Naive thymus-derived CD4-positive, alpha-beta T cell (primary cell): Measurements from ENCODE around the gene NPC1. TPM values are rescaled to one million over a fixed set of nuclear protein-coding genes. Genes with fewer than 3 reads are reported as not detected.
"Not testable (repeated sequence)": the region's sequence is repeated elsewhere in the genome, so short reads cannot be mapped to it uniquely, and the experiment has no call there.

ENCODE experiments used
- ATAC-seq: fragments of 150-1000 bp; cut with Tn5 transposase; 2 replicates; pipeline ENCODE4 v1.10.0; 2021; ENCODE audit warnings: mild to moderate bottlenecking, moderate library complexity
- CTCF ChIA-PET: fragments of 350-600 bp; sonication (Branson Sonifier 250); formaldehyde crosslinking; loops from one replicate; lab custom pipeline; 2021; ENCODE audit warnings: antibody characterized with exemption; lab: Charles Lee
- POLR2A ChIA-PET: fragments of 350-600 bp; sonication (Branson Sonifier 250); formaldehyde crosslinking; loops from one replicate; lab custom pipeline; 2021; ENCODE audit warnings: antibody characterized with exemption, inconsistent platforms; lab: Charles Lee
- DNase-seq, 9 donors: peaks; one replicate each; pipeline versions ENCODE4 v3.0.0 to v3.0.0-alpha.2; 2020 to 2022; ENCODE audit warnings: mixed read lengths in 1 of 9
- H3K27ac ChIP-seq: one replicate; pipeline ENCODE4 v1.7.0; 2013; ENCODE audit warnings: mild to moderate bottlenecking, low read depth, low read length, moderate library complexity
- H3K27me3 ChIP-seq, 2 donors: one replicate each; pipeline ENCODE4 v1.7.0; 2013; ENCODE audit warnings: low read length in 2 of 2, mild to moderate bottlenecking in 2 of 2, moderate library complexity in 2 of 2; ENCODE audit not compliant: control insufficient read depth in 2 of 2, insufficient read depth in 2 of 2
- H3K36me3 ChIP-seq, 3 experiments: 1 replicate in 2 of 3; 2 replicates in 1 of 3; pipeline ENCODE4 v1.7.0; 2013; ENCODE audit warnings: low read length in 3 of 3, mild to moderate bottlenecking in 3 of 3, moderate library complexity in 1 of 3; ENCODE audit not compliant: insufficient read depth in 3 of 3, control insufficient read depth in 2 of 3
- H3K4me1 ChIP-seq, 2 donors: one replicate each; pipeline ENCODE4 v1.7.0; 2013; ENCODE audit warnings: low read length in 2 of 2, mild to moderate bottlenecking in 2 of 2, moderate library complexity in 1 of 2; ENCODE audit not compliant: control insufficient read depth in 2 of 2, insufficient read depth in 2 of 2
- H3K4me3 ChIP-seq: 2 replicates; pipeline ENCODE4 v1.7.0; 2013; ENCODE audit warnings: mild to moderate bottlenecking, low read length
- H3K9me3 ChIP-seq, 3 experiments: 1 replicate in 2 of 3; 2 replicates in 1 of 3; pipeline ENCODE4 v1.7.0; 2013; ENCODE audit warnings: low read length in 3 of 3; ENCODE audit not compliant: control insufficient read depth in 2 of 3
- H3K27ac Mint-ChIP-seq, 9 donors: one replicate each; pipeline ENCODE4 v1.8.0; 2020 to 2022; ENCODE audit warnings: mixed read lengths in 9 of 9, mild to moderate bottlenecking in 8 of 9, moderate library complexity in 5 of 9, inconsistent platforms in 2 of 9
- H3K27me3 Mint-ChIP-seq, 5 donors: one replicate each; pipeline ENCODE4 v1.8.0; 2021 to 2022; ENCODE audit warnings: mixed read lengths in 5 of 5, mild to moderate bottlenecking in 1 of 5
- H3K36me3 Mint-ChIP-seq, 5 donors: one replicate each; pipeline ENCODE4 v1.8.0; 2020 to 2022; ENCODE audit warnings: mixed read lengths in 5 of 5, mild to moderate bottlenecking in 3 of 5, inconsistent platforms in 1 of 5
- H3K4me1 Mint-ChIP-seq, 7 donors: one replicate each; pipeline ENCODE4 v1.8.0; 2020 to 2022; ENCODE audit warnings: mixed read lengths in 7 of 7, mild to moderate bottlenecking in 3 of 7, inconsistent platforms in 1 of 7
- H3K4me3 Mint-ChIP-seq, 10 donors: one replicate each; pipeline ENCODE4 v1.8.0; 2020 to 2022; ENCODE audit warnings: mild to moderate bottlenecking in 10 of 10, mixed read lengths in 10 of 10, moderate library complexity in 6 of 10, inconsistent platforms in 2 of 10
- H3K9me3 Mint-ChIP-seq, 11 donors: one replicate each; pipeline ENCODE4 v1.8.0; 2020 to 2022; ENCODE audit warnings: mixed read lengths in 11 of 11, mild to moderate bottlenecking in 4 of 11, inconsistent platforms in 1 of 11, moderate library complexity in 1 of 11
- intact Hi-C, 2 donors: fragments of 100-400 bp; cut with micrococcal nuclease; formaldehyde crosslinking; loops; one replicate each; pipeline ENCODE4 v1.15.1; 2023
- polyA plus RNA-seq, 2 donors: library from polyadenylated mRNA; unstranded; fragments of 300-500 nt; fragmentation: Illumina TruSeq; gene quantifications; one replicate each; pipeline ENCODE4 v1.2.3, GENCODE V29; 2021
- total RNA-seq, 6 experiments: library from RNA in 5 of 6; stranded (reverse) in 5 of 6; gene quantifications; 1 replicate in 5 of 6; 2 replicates in 1 of 6; pipeline ENCODE4 v1.2.3 and lab custom pipeline; 2021 to 2026

The NPC1 gene
- total and polyA plus RNA-seq, 7 experiments from 2014 or later, result 4.6 to 49.3 (median 29.9) TPM

GRCh38 chr18:23521907-23522306 lies 64.4 kb downstream of the NPC1 start:
- POLR2A ChIA-PET, result interaction anchor here (0.6 kb wide), 1 partner anchor 60 kb away, joined by 4 read pairs; no protein-coding TSS in a partner anchor
- Histone ChIP-seq H3K36me3 (peaks cover 39 to 93% (median 58%) of the 10 kb centered on the region in 3 experiments), H3K27me3 (no peaks in the 10 kb centered on the region), H3K4me1 (no peaks in the 10 kb centered on the region), H3K27ac (no peak overlapping the region), H3K4me3 (no peak overlapping the region), H3K9me3 (no peaks in the 10 kb centered on the region)
- intact Hi-C loops, result no loop called here
- DNase-seq (no peak), ATAC-seq (no peak)
- H3K27ac Mint-ChIP-seq, result peak overlapping the region in 1 of 9 donors; percentile 78
- H3K9me3 Mint-ChIP-seq, result no peaks in the 10 kb centered on the region
- CTCF ChIA-PET, result no interaction called here
- H3K4me1 Mint-ChIP-seq, result peaks cover 0 to 5% (median 0%) of the 10 kb centered on the region in 7 donors
- no peak overlapping the region for H3K4me3 Mint-ChIP-seq
- H3K27me3 Mint-ChIP-seq, result no peaks in the 10 kb centered on the region
- H3K36me3 Mint-ChIP-seq, result peaks cover 9 to 65% (median 34%) of the 10 kb centered on the region in 5 donors

- no peaks in the 10 kb centered on the region for H3K27me3 Mint-ChIP-seq
- POLR2A ChIA-PET, result interaction anchor here (0.5 kb wide), 1 partner anchor 49 kb away, joined by 5 read pairs; no protein-coding TSS in a partner anchor
- H3K9me3 Mint-ChIP-seq, result no peaks in the 10 kb centered on the region
- no peak for ATAC-seq
- Histone ChIP-seq H3K9me3 (no peaks in the 10 kb centered on the region), H3K27me3 (no peaks in the 10 kb centered on the region), H3K27ac (no peak overlapping the region), H3K4me3 (no peak overlapping the region), H3K4me1 (no peaks in the 10 kb centered on the region), H3K36me3 (peaks cover 37 to 88% (median 52%) of the 10 kb centered on the region in 3 experiments)
- H3K36me3 Mint-ChIP-seq, result peaks cover 9 to 60% (median 34%) of the 10 kb centered on the region in 5 donors
- no peak overlapping the region for H3K4me3 Mint-ChIP-seq
- CTCF ChIA-PET, result interaction anchor here (0.7 kb wide), 1 partner anchor 16 kb away, joined by 3 read pairs; no protein-coding TSS in a partner anchor
- H3K4me1 Mint-ChIP-seq, result peaks cover 0 to 5% (median 0%) of the 10 kb centered on the region in 7 donors
- DNase-seq, result no peak
- intact Hi-C loops, result no loop called here
- H3K27ac Mint-ChIP-seq, result no peak overlapping the region
Observed at GRCh38 chr18:23521271-23521670, 65.0 kb downstream of the NPC1 start.

- H3K4me1 Mint-ChIP-seq, result peaks cover 0 to 16% (median 5%) of the 10 kb centered on the region in 7 donors
- no peak overlapping the region for H3K4me3 Mint-ChIP-seq
- ChIA-PET CTCF (no interaction called here), POLR2A (no interaction called here)
- ATAC-seq, result no peak
- H3K36me3 ChIP-seq, result peaks cover 30 to 85% (median 48%) of the 10 kb centered on the region in 3 experiments
- H3K9me3 Mint-ChIP-seq, result no peaks in the 10 kb centered on the region
- peak overlapping the region in 3 of 9 donors; percentile 14 to 61 (median 51) for H3K27ac Mint-ChIP-seq
- H3K27ac ChIP-seq, result no peak overlapping the region
- no peaks in the 10 kb centered on the region for H3K4me1 ChIP-seq
- DNase-seq, result no peak
- no peaks in the 10 kb centered on the region for H3K27me3 ChIP-seq
- peaks cover 4 to 65% (median 34%) of the 10 kb centered on the region in 5 donors for H3K36me3 Mint-ChIP-seq
- no peak overlapping the region for H3K4me3 ChIP-seq
- H3K9me3 ChIP-seq, result no peaks in the 10 kb centered on the region
- intact Hi-C loops, result loop anchor here in 1 of 2 donors (5.0 kb wide), 1 partner anchor 398 kb away; no protein-coding TSS in a partner anchor
- H3K27me3 Mint-ChIP-seq, result no peaks in the 10 kb centered on the region
Observed at GRCh38 chr18:23519734-23520133, 66.6 kb downstream of the NPC1 start.

GRCh38 chr18:23515911-23516546 lies 70.3 kb downstream of the NPC1 start:
- Mint-ChIP-seq H3K27ac (peak overlapping the region; percentile 1 to 81 (median 66)), H3K27me3 (no peaks in the 10 kb centered on the region), H3K4me1 (peaks cover 7 to 37% (median 13%) of the 10 kb centered on the region in 7 donors), H3K36me3 (peaks cover 14 to 43% (median 27%) of the 10 kb centered on the region in 5 donors), H3K9me3 (no peaks in the 10 kb centered on the region), H3K4me3 (no peak overlapping the region)
- no peak overlapping the region for H3K27ac ChIP-seq
- H3K36me3 ChIP-seq, result peaks cover 13 to 61% (median 33%) of the 10 kb centered on the region in 3 experiments
- ATAC-seq (peak; percentile 99), DNase-seq (peak; percentile 39 to 76 (median 69))
- peaks cover 0 to 6% of the 10 kb centered on the region in 2 donors for H3K4me1 ChIP-seq
- H3K9me3 ChIP-seq, result no peaks in the 10 kb centered on the region
- no peak overlapping the region for H3K4me3 ChIP-seq
- ChIA-PET POLR2A (interaction anchor here (0.6 to 1.9 kb wide), 3 partner anchors 10 to 70 kb away, joined by 3 to 13 read pairs (median 5); partner anchors contain the start of gene NPC1), CTCF (interaction anchor here (0.5 to 2.6 kb wide), 18 partner anchors 13 to 611 kb away, joined by 3 to 16 read pairs (median 4); partner anchors contain the start of gene NPC1)
- intact Hi-C loops, result loop anchor here (1.0 to 5.0 kb wide), 10 partner anchors 12 to 603 kb away; partner anchors contain the start of genes NPC1 (in 1 of the 2) and RMC1 (in 1 of the 2)
- no peaks in the 10 kb centered on the region for H3K27me3 ChIP-seq

- H3K9me3 Mint-ChIP-seq, result no peaks in the 10 kb centered on the region
- peaks cover 14 to 50% (median 25%) of the 10 kb centered on the region in 7 donors for H3K4me1 Mint-ChIP-seq
- intact Hi-C loops, result loop anchor here in 1 of 2 donors (1.0 kb wide), 1 partner anchor 8 kb away; no protein-coding TSS in a partner anchor
- Histone ChIP-seq H3K27ac (no peak overlapping the region), H3K27me3 (no peaks in the 10 kb centered on the region), H3K4me3 (no peak overlapping the region), H3K36me3 (peaks cover 10 to 52% (median 21%) of the 10 kb centered on the region in 3 experiments), H3K9me3 (no peaks in the 10 kb centered on the region), H3K4me1 (peaks cover 0 to 6% of the 10 kb centered on the region in 2 donors)
- POLR2A ChIA-PET, result interaction anchor here (0.6 kb wide), 2 partner anchors 123 to 185 kb away, joined by 3 to 5 read pairs; no protein-coding TSS in a partner anchor
- peaks cover 14 to 41% (median 29%) of the 10 kb centered on the region in 5 donors for H3K36me3 Mint-ChIP-seq
- H3K27ac Mint-ChIP-seq, result peak overlapping the region; percentile 21 to 86 (median 59)
- ATAC-seq (peak; percentile 3), DNase-seq (no peak)
- CTCF ChIA-PET, result interaction anchor here (0.6 to 1.2 kb wide), 3 partner anchors 75 to 659 kb away, joined by 3 to 4 read pairs (median 3); no protein-coding TSS in a partner anchor
- peak overlapping the region in 5 of 10 donors; percentile 6 to 43 (median 16) for H3K4me3 Mint-ChIP-seq
- no peaks in the 10 kb centered on the region for H3K27me3 Mint-ChIP-seq
Observed at GRCh38 chr18:23512641-23513040, 73.7 kb downstream of the NPC1 start.

- not testable (repeated sequence) for ATAC-seq, DNase-seq, H3K9me3 Mint-ChIP-seq, H3K27me3 Mint-ChIP-seq, H3K9me3 ChIP-seq, H3K27me3 ChIP-seq, H3K27ac ChIP-seq, H3K4me3 ChIP-seq, H3K4me1 ChIP-seq
- Mint-ChIP-seq H3K27ac (peak overlapping the region in 8 of 9 donors; percentile 21 to 86 (median 58)), H3K36me3 (peaks cover 17 to 41% (median 33%) of the 10 kb centered on the region in 5 donors), H3K4me3 (peak overlapping the region in 4 of 10 donors; percentile 6 to 43 (median 21)), H3K4me1 (peaks cover 18 to 53% (median 29%) of the 10 kb centered on the region in 7 donors)
- POLR2A ChIA-PET, result interaction anchor here (0.6 to 1.3 kb wide), 4 partner anchors 29 to 185 kb away, joined by 3 to 5 read pairs (median 4); no protein-coding TSS in a partner anchor
- intact Hi-C loops, result loop anchor here in 1 of 2 donors (1.0 kb wide), 1 partner anchor 8 kb away; no protein-coding TSS in a partner anchor
- CTCF ChIA-PET, result interaction anchor here (0.6 to 1.2 kb wide), 3 partner anchors 10 to 300 kb away, joined by 3 to 4 read pairs (median 3); no protein-coding TSS in a partner anchor
- H3K36me3 ChIP-seq, result peaks cover 13 to 48% (median 17%) of the 10 kb centered on the region in 3 experiments
Observed at GRCh38 chr18:23512216-23512615, 74.1 kb downstream of the NPC1 start.
